HG02623 (cell line): ENCODE data around the gene NUP155.
"Not testable (repeated sequence)": the region's sequence is repeated elsewhere in the genome, so short reads cannot be mapped to it uniquely, and the experiment has no call there.

Experiments used
- ATAC-seq: cut with Tn5 transposase; IDR thresholded peaks from one replicate; pipeline ENCODE4 v1.9.1; 2021; ENCODE audit warnings: moderate library complexity; ENCODE audit not compliant: unreplicated experiment

NUP155 gene

GRCh38 chr5:37283214-37283820 lies 87.6 kb downstream of the NUP155 start:
- no peak for ATAC-seq

GRCh38 chr5:37275511-37275910 lies 95.4 kb downstream of the NUP155 start:
- no peak for ATAC-seq

- ATAC-seq, result no peak
Observed at GRCh38 chr5:37272511-37272910, 98.4 kb downstream of the NUP155 start.

GRCh38 chr5:37268100-37268499 lies 102.8 kb downstream of the NUP155 start:
- ATAC-seq, result not testable (repeated sequence)

GRCh38 chr5:37255774-37256358 lies 115.0 kb downstream of the NUP155 start:
- ATAC-seq, result no peak

- no peak for ATAC-seq
Observed at GRCh38 chr5:37254581-37254980, 116.3 kb downstream of the NUP155 start.

- no peak for ATAC-seq
Observed at GRCh38 chr5:37251665-37252064, 119.2 kb downstream of the NUP155 start.

GRCh38 chr5:37249815-37250164 lies 121.1 kb downstream of the NUP155 start:
- ATAC-seq, result no peak

- ATAC-seq, result peak; percentile 84
Observed at GRCh38 chr5:37248970-37249814, 121.7 kb downstream of the NUP155 start, which contains the start of gene CPLANE1. Gene CPLANE1, minus strand, starts transcription at chr5:37249376. Its CDS starts 1,678 bp downstream, at chr5:37247698.

- ATAC-seq, result no peak
Observed at GRCh38 chr5:37248421-37248969, 122.4 kb downstream of the NUP155 start.

- no peak for ATAC-seq
Observed at GRCh38 chr5:37247496-37247895, 123.4 kb downstream of the NUP155 start.

GRCh38 chr5:37247036-37247435 lies 123.9 kb downstream of the NUP155 start:
- ATAC-seq, result no peak
